HCT116 (cell line): ENCODE data around the gene SPATA33. TPM values are rescaled to one million over a fixed set of nuclear protein-coding genes. Genes with fewer than 3 reads are reported as not detected.

Experiments used
- ATAC-seq: fragments of 200-7000 bp; cut with Tn5 transposase; 2 replicates; pipeline ENCODE4 v1.9.1; 2020; ENCODE audit warnings: mild to moderate bottlenecking, moderate library complexity
- BruUV-seq: library from RNA; stranded (reverse); fragments of 400-500 nt; replicated peaks from 2 replicates; lab custom pipeline; 2021; lab: Mats Ljungman, UMichigan
- CTCF ChIA-PET: fragments of 300-600 bp; sonication (Branson Sonifier 250); formaldehyde crosslinking; loops from one replicate; lab custom pipeline; 2021; ENCODE audit warnings: antibody characterized with exemption; lab: Charles Lee
- POLR2A ChIA-PET: fragments of 300-600, 350-600 bp; sonication (Branson Sonifier 250); formaldehyde crosslinking; loops from one replicate; lab custom pipeline; 2021; ENCODE audit warnings: antibody characterized with exemption; lab: Charles Lee
- RAD21 ChIA-PET, 2 experiments: fragments of 300-600 bp; sonication (Branson Sonifier 250); formaldehyde crosslinking; loops; one replicate each; lab custom pipeline; 2023; ENCODE audit warnings: low total read pairs in 2 of 2; ENCODE audit not compliant: uncharacterized antibody in 2 of 2, unreplicated experiment in 2 of 2, low non-redundant PET in 1 of 2; lab: Charles Lee
- DNase-seq: peaks from one replicate; pipeline ENCODE4 v3.0.0-alpha.2; 2010; ENCODE audit warnings: low read depth, low spot score
- H2AFZ ChIP-seq: fragments of 200-600 bp; shearing (Covaris generic), sonication (generic); 2 replicates; pipeline ENCODE4 v1.6.1; 2017; ENCODE audit warnings: low read depth, mixed run types, mixed read lengths, antibody characterized with exemption, low read length; ENCODE audit not compliant: poor library complexity, severe bottlenecking
- H3K27ac ChIP-seq: 2 replicates; pipeline ENCODE4 v1.5.1; 2012; ENCODE audit warnings: low read depth, low read length
- H3K27me3 ChIP-seq: fragments of 200-600 bp; sonication (generic); 2 replicates; pipeline ENCODE4 v1.6.1; 2016; ENCODE audit warnings: mixed run types, low read length, mixed read lengths; ENCODE audit not compliant: insufficient read depth
- H3K36me3 ChIP-seq, 2 experiments: fragments of 200-500 bp in 1 of 2; fragments of 200-600 bp in 1 of 2; sonication (Bioruptor generic) in 1 of 2; sonication (generic) in 1 of 2; 2 replicates each; pipeline versions ENCODE4 v1.5.1 to v1.6.1; 2014 to 2016; ENCODE audit warnings: low read length in 2 of 2, inconsistent platforms in 1 of 2, mixed read lengths in 1 of 2, mixed run types in 1 of 2; ENCODE audit not compliant: insufficient read depth in 2 of 2, control insufficient read depth in 1 of 2
- H3K4me1 ChIP-seq, 2 experiments: fragments of 200-600 bp in 1 of 2; sonication (generic) in 1 of 2; 2 replicates each; pipeline versions ENCODE4 v1.5.1 to v1.6.1; 2012 to 2017; ENCODE audit warnings: low read length in 2 of 2, inconsistent platforms in 1 of 2, mild to moderate bottlenecking in 1 of 2, mixed read lengths in 1 of 2, mixed run types in 1 of 2, moderate library complexity in 1 of 2; ENCODE audit not compliant: insufficient read depth in 2 of 2, control insufficient read depth in 1 of 2
- H3K4me2 ChIP-seq: fragments of 200-600 bp; sonication (generic); 2 replicates; pipeline ENCODE4 v1.6.1; 2017; ENCODE audit warnings: mixed run types, low read length, mixed read lengths
- H3K4me3 ChIP-seq, 2 experiments: fragments of 200-600 bp in 1 of 2; sonication (generic) in 1 of 2; replicated peaks in 1 of 2; 2 replicates each; pipeline ENCODE4 v1.5.1; 2011 to 2016; ENCODE audit warnings: low read length in 2 of 2, control low read depth in 1 of 2, low read depth in 1 of 2, mild to moderate bottlenecking in 1 of 2, mixed read lengths in 1 of 2, mixed run types in 1 of 2
- H3K79me2 ChIP-seq: fragments of 200-600 bp; sonication (generic); 2 replicates; pipeline ENCODE4 v1.6.1; 2017; ENCODE audit warnings: mild to moderate bottlenecking, mixed run types, low read length, moderate library complexity, mixed read lengths; ENCODE audit not compliant: insufficient read depth
- H3K9ac ChIP-seq: fragments of 200-600 bp; sonication (generic); 2 replicates; pipeline ENCODE4 v1.6.1; 2016; ENCODE audit warnings: low read length, mixed read lengths
- H3K9me2 ChIP-seq: fragments of 200-600 bp; sonication (generic), shearing (Covaris generic); 2 replicates; pipeline ENCODE4 v1.6.1; 2017; ENCODE audit warnings: mixed run types, mild to moderate bottlenecking, moderate library complexity; ENCODE audit not compliant: insufficient read depth
- H3K9me3 ChIP-seq, 2 experiments: fragments of 200-500 bp in 1 of 2; fragments of 200-600 bp in 1 of 2; sonication (Bioruptor generic) in 1 of 2; sonication (generic) in 1 of 2; 2 replicates each; pipeline ENCODE4 v1.6.1; 2014 to 2017; ENCODE audit warnings: low read length in 2 of 2, mixed read lengths in 2 of 2, inconsistent platforms in 1 of 2, low read depth in 1 of 2, mild to moderate bottlenecking in 1 of 2, mixed run types in 1 of 2, moderate library complexity in 1 of 2; ENCODE audit not compliant: control insufficient read depth in 1 of 2, insufficient read depth in 1 of 2
- H4K20me1 ChIP-seq: fragments of 200-600 bp; sonication (generic), shearing (Covaris generic); 2 replicates; pipeline ENCODE4 v1.6.1; 2017; ENCODE audit warnings: mixed run types, mild to moderate bottlenecking, moderate library complexity; ENCODE audit not compliant: insufficient read depth
- CBX3 ChIP-seq: IDR thresholded peaks from 2 replicates; pipeline ENCODE4 v1.6.1; 2012; ENCODE audit warnings: low read depth
- CEBPB ChIP-seq: IDR thresholded peaks from 2 replicates; pipeline ENCODE4 v1.6.1; 2012; ENCODE audit warnings: low read depth
- POLR2AphosphoS5 ChIP-seq: IDR thresholded peaks from 2 replicates; pipeline ENCODE4 v1.6.1; 2011; ENCODE audit warnings: mild to moderate bottlenecking, low read depth, low read length, moderate library complexity
- RAD21 ChIP-seq: IDR thresholded peaks from 2 replicates; pipeline ENCODE4 v1.6.1; 2012; ENCODE audit warnings: low read depth, mild to moderate bottlenecking
- SRF ChIP-seq: IDR thresholded peaks from 2 replicates; pipeline ENCODE4 v1.6.1; 2012; ENCODE audit warnings: low read depth
- TCF7L2 ChIP-seq: IDR thresholded peaks from 2 replicates; pipeline ENCODE4 v1.7.0; 2011; ENCODE audit warnings: borderline replicate concordance, inconsistent platforms; ENCODE audit not compliant: insufficient read depth, insufficient read length; ENCODE audit errors: extremely low read depth
- YY1 ChIP-seq: IDR thresholded peaks from 2 replicates; pipeline ENCODE4 v1.6.1; 2011; ENCODE audit warnings: low read length, low read depth, moderate library complexity, mild to moderate bottlenecking; ENCODE audit not compliant: insufficient replicate concordance; ENCODE audit errors: extremely low read depth
- ZFX ChIP-seq: fragments of 450-650 bp; IDR thresholded peaks from 2 replicates; pipeline ENCODE4 v1.6.1; 2017
- ZNF274 ChIP-seq: fragments of 200-500 bp; sonication (Bioruptor generic); IDR thresholded peaks from 2 replicates; pipeline ENCODE4 v1.6.1; 2014; ENCODE audit warnings: mild to moderate bottlenecking, low read depth, low read length, inconsistent platforms
- intact Hi-C: fragments of 100-400 bp; cut with micrococcal nuclease; formaldehyde crosslinking; loops from 2 replicates; pipeline ENCODE4 v1.10.0; 2022
- total RNA-seq: library from RNA; stranded (reverse); gene quantifications from one replicate; pipeline ENCODE4 v1.2.1, GENCODE V29; 2021; ENCODE audit not compliant: unreplicated experiment

SPATA33 gene
- total RNA-seq, 1 experiment from 2014 or later, result 24.9 TPM

DNA sequence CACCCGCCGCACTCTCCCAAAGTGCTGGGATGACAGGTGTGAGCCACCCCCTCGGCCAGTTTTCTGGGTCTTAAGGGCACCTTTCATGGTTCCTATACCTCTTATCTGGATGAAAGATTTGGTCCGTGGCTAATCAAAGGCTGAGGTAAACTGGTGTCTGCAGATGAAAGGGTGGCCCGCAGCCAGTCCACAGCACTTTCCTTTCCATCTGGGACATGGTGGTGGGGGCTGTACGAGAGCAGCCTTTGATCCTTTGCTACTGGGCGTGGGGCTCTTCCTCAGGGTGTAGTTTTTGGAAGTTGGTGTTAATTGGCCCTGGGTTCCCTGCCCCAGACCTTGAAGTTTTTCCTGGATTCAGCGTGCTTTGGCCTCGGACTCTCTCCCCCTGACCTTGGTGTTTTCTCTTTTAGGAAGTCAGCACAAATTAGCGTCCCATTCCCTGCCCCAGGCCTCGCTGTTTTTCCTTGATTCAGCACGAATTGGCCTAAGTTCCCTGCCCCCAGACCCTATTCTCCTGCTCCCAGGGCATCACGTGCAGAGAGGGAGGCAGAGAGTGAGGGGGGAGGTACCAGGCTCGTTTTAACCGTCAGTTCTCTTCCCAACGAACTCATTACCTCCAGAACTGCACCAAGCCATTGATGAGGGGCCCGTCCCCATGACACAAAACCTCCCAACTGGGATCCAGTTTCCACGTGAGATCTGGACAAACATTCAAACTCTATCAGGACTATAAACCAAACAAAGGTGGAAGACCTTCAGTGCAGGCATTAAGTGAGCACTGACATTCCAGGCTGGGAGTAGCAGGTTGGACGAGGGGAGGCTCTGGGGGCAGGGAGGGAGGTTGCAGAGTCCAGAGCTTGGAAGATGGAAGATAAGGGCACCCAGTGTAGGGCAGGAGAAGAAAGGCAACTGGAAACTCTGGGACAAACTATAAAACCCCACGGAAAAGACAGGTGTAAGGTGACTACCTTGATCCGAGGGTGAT is 32.6 kb upstream of the SPATA33 start:
- Histone ChIP-seq H2AFZ (no peak overlapping the region), H3K4me3 (no peak overlapping the region), H4K20me1 (no peaks in the 10 kb centered on the region), H3K36me3 (no peaks in the 10 kb centered on the region), H3K27me3 (no peaks in the 10 kb centered on the region), H3K9me2 (no peaks in the 10 kb centered on the region), H3K9ac (no peak overlapping the region), H3K27ac (no peak overlapping the region), H3K4me1 (no peaks in the 10 kb centered on the region; a peak in 1 of 4 replicates), H3K4me2 (no peak overlapping the region), H3K79me2 (no peaks in the 10 kb centered on the region), H3K9me3 (peaks cover 0 to 6% of the 10 kb centered on the region in 2 experiments; a peak in 1 of 4 replicates)
- no peak for DNase-seq
- no TSS peak for BruUV-seq
- TF ChIP-seq CEBPB (no peak), ZNF274 (no peak), TCF7L2 (peak; percentile 89)
- POLR2A ChIA-PET, result no interaction called here
- ATAC-seq, result peak; percentile 25; the same call in 1 of the 2 replicates
- CTCF ChIA-PET, result no interaction called here
- RAD21 ChIA-PET, result no interaction called here
- intact Hi-C loops, result no loop called here

GRCh38 chr16:89629827-89630610 is 27.6 kb upstream of the SPATA33 start:
- no peaks in the 10 kb centered on the region for H3K9me2 ChIP-seq
- ChIA-PET POLR2A (no interaction called here), RAD21 (no interaction called here), CTCF (no interaction called here)
- DNase-seq (no peak), ATAC-seq (no peak)
- no peak overlapping the region for H3K9ac ChIP-seq
- TF ChIP-seq ZFX, result no peak
- TF ChIP-seq CEBPB, result no peak
- no peak for TF ChIP-seq ZNF274
- TF ChIP-seq YY1, result no peak
- no peak for TF ChIP-seq SRF
- TF ChIP-seq RAD21, result no peak
- no peak for TF ChIP-seq CBX3
- no peak for TF ChIP-seq POLR2AphosphoS5
- no peaks in the 10 kb centered on the region for H3K36me3 ChIP-seq
- H3K27me3 ChIP-seq, result peaks cover 12% of the 10 kb centered on the region
- peaks cover 0 to 8% of the 10 kb centered on the region in 2 experiments; a peak in 1 of 4 replicates for H3K9me3 ChIP-seq
- intact Hi-C loops, result no loop called here
- H3K4me2 ChIP-seq, result no peak overlapping the region
- no peak overlapping the region for H3K4me3 ChIP-seq
- H3K27ac ChIP-seq, result no peak overlapping the region
- no peaks in the 10 kb centered on the region for H4K20me1 ChIP-seq
- H2AFZ ChIP-seq, result no peak overlapping the region
- no peaks in the 10 kb centered on the region for H3K79me2 ChIP-seq
- no TSS peak for BruUV-seq
- peaks cover 13 to 22% of the 10 kb centered on the region in 2 experiments for H3K4me1 ChIP-seq
